ENCODE results near the gene PCNX2. TPM values are rescaled to one million over a fixed set of nuclear protein-coding genes. Genes with fewer than 3 reads are reported as not detected.

PCNX2 gene
- 10 to 100 TPM; 12.9 to 25.8 (median 16.0) TPM for total RNA-seq
- 33.2 TPM for total RNA-seq (2013)

DNA sequence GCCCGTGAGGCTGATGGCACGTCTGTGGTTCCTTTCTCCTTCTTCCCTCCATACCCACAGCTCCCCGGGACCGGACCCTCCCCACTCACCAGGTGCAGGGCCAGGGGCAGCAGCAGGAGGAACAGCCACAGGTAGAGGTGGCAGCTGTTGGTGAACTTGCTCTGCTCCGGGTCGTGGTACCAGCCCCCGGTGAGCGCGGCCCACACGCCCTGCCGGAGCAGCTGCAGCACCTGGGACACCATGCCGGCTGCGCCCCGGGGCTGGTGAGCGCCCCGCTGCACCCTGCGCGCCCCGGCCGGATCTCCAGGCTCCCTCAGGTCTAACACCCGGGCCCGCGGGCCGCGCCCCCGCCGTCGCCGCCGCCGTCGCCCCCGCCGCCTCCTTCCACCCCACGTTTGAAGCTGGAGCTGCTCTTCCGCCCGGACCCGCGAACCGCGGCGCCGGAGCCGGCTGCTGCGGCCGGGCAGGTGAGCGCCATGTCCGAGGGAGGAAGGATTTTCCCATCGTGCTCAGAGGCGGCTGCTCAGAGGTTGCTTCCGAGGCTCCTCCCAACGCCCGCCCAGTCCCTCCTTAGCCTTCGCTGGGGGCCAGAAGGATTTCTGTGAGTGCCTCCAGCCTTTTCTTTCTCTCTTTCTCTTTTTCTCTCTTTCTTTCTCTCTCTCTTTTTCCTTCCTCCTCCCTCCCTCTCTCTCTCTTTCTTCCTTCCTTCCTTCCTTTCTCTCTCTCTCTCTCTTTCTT is at the start of gene PCNX2:
Gene PCNX2 (minus strand): TSS at position 489 of the 738 bp plus-strand sequence. CDS start 247 bp downstream, at position 242.
- Histone ChIP-seq H3K27ac (ENCODE audit: low read length) (peak within 1 kb of the TSS; percentile 55), H3K9me3 (ENCODE audit: control insufficient read depth, insufficient read depth, low read length) (no peaks in the 10 kb centered on the region), H3K27me3 (ENCODE audit: control insufficient read depth, insufficient read depth, low read length) (no peaks in the 10 kb centered on the region), H3K4me1 (ENCODE audit: control insufficient read depth, insufficient read depth, low read length) (peaks cover 9% of the 10 kb centered on the region), H3K4me3 (ENCODE audit: low read length) (peak within 1 kb of the TSS; percentile 71), H3K36me3 (ENCODE audit: control insufficient read depth, insufficient read depth, low read length) (no peaks in the 10 kb centered on the region)
- TF ChIP-seq CTCF (IDR thresholded peaks at IDR 0.05): no peak
- under 1% methylated on average over 54 of the region's 54 CpGs for WGBS (ENCODE audit: insufficient coverage)
- intact Hi-C loops (cut with micrococcal nuclease): no loop called here
- H3K27me3 Mint-ChIP-seq (ENCODE audit: low read depth in 2 of 2): no peaks in the 10 kb centered on the region
- peak within 1 kb of the TSS; percentile 93 for H3K4me3 Mint-ChIP-seq
- peaks cover 14 to 22% of the 10 kb centered on the region in 2 donors for H3K4me1 Mint-ChIP-seq
- DNase-seq (peak; percentile 26 to 82), ATAC-seq (peak; percentile 72 to 84 (median 82))
- H3K9me3 Mint-ChIP-seq: no peaks in the 10 kb centered on the region
- no peaks in the 10 kb centered on the region for H3K36me3 Mint-ChIP-seq
- peak within 1 kb of the TSS; percentile 21 to 65 for H3K27ac Mint-ChIP-seq

- Mint-ChIP-seq H3K36me3 (no peaks in the 10 kb centered on the region), H3K4me1 (peaks cover 0 to 8% of the 10 kb centered on the region in 2 donors), H3K27ac (no peak overlapping the region), H3K9me3 (peaks cover 0 to 2% of the 10 kb centered on the region in 2 donors), H3K27me3 (ENCODE audit: low read depth in 2 of 2) (peaks cover 9 to 45% of the 10 kb centered on the region in 2 donors), H3K4me3 (no peak overlapping the region)
- no peak for ATAC-seq
- no peak for DNase-seq
- Histone ChIP-seq H3K27ac (ENCODE audit: low read length) (no peak overlapping the region), H3K4me3 (ENCODE audit: low read length) (no peak overlapping the region), H3K36me3 (ENCODE audit: control insufficient read depth, insufficient read depth, low read length) (no peaks in the 10 kb centered on the region), H3K9me3 (ENCODE audit: control insufficient read depth, insufficient read depth, low read length) (no peaks in the 10 kb centered on the region), H3K4me1 (ENCODE audit: control insufficient read depth, insufficient read depth, low read length) (no peaks in the 10 kb centered on the region), H3K27me3 (ENCODE audit: control insufficient read depth, insufficient read depth, low read length) (peaks cover 2% of the 10 kb centered on the region)
- no CpG with 5 or more reads among the region's 1 CpG for WGBS (ENCODE audit: insufficient coverage)
- no peak for TF ChIP-seq CTCF (IDR thresholded peaks at IDR 0.05)
- intact Hi-C loops (cut with micrococcal nuclease): no loop called here
Observed at GRCh38 chr1:233343262-233343661, 47.7 kb upstream of the PCNX2 start.

GRCh38 chr1:233342086-233342485 is 46.6 kb upstream of the PCNX2 start:
- Histone ChIP-seq H3K9me3 (ENCODE audit: control insufficient read depth, insufficient read depth, low read length) (no peaks in the 10 kb centered on the region), H3K36me3 (ENCODE audit: control insufficient read depth, insufficient read depth, low read length) (no peaks in the 10 kb centered on the region), H3K27me3 (ENCODE audit: control insufficient read depth, insufficient read depth, low read length) (peaks cover 2% of the 10 kb centered on the region), H3K27ac (ENCODE audit: low read length) (no peak overlapping the region), H3K4me1 (ENCODE audit: control insufficient read depth, insufficient read depth, low read length) (no peaks in the 10 kb centered on the region), H3K4me3 (ENCODE audit: low read length) (no peak overlapping the region)
- ATAC-seq: no peak
- no peak overlapping the region for H3K27ac Mint-ChIP-seq
- intact Hi-C loops (cut with micrococcal nuclease): no loop called here
- TF ChIP-seq CTCF (IDR thresholded peaks at IDR 0.05): no peak
- no peak overlapping the region for H3K4me3 Mint-ChIP-seq
- peaks cover 10 to 56% of the 10 kb centered on the region in 2 donors for H3K27me3 Mint-ChIP-seq (ENCODE audit: low read depth in 2 of 2)
- H3K36me3 Mint-ChIP-seq: no peaks in the 10 kb centered on the region
- H3K4me1 Mint-ChIP-seq: peaks cover 0 to 8% of the 10 kb centered on the region in 2 donors
- H3K9me3 Mint-ChIP-seq: peaks cover 0 to 2% of the 10 kb centered on the region in 2 donors
- no peak for DNase-seq

Data from natural killer cell (primary cell).